NCI-H524 (cell line): ENCODE results near the gene LRRC32.

Experiments
- DNase-seq, 2 experiments: peaks; one replicate each; lab custom pipeline; 2025; lab: John Stamatoyannopoulos, UW

The LRRC32 gene

GRCh38 chr11:76700177-76701100, 29.9 kb upstream of the LRRC32 start:
- peak in 1 of 2 experiments; percentile 67 for DNase-seq

- DNase-seq: peak in 1 of 2 experiments; percentile 19
Measured at GRCh38 chr11:76699451-76700091, 29.0 kb upstream of the LRRC32 start.

GRCh38 chr11:76698321-76699043, 27.9 kb upstream of the LRRC32 start:
- DNase-seq: peak in 1 of 2 experiments; percentile 31

GRCh38 chr11:76696756-76697155, 26.2 kb upstream of the LRRC32 start:
- no peak for DNase-seq

GRCh38 chr11:76695771-76696170, 25.2 kb upstream of the LRRC32 start:
- DNase-seq: no peak

- no peak for DNase-seq
Measured at GRCh38 chr11:76695133-76695532, 24.6 kb upstream of the LRRC32 start.

GRCh38 chr11:76694664-76695063, 24.1 kb upstream of the LRRC32 start:
- no peak for DNase-seq

GRCh38 chr11:76693806-76694205, 23.3 kb upstream of the LRRC32 start:
- no peak for DNase-seq

GRCh38 chr11:76692956-76693355, 22.4 kb upstream of the LRRC32 start:
- DNase-seq: no peak

GRCh38 chr11:76691655-76692054, 21.1 kb upstream of the LRRC32 start:
- DNase-seq: no peak

GRCh38 chr11:76690736-76691135, 20.2 kb upstream of the LRRC32 start:
- DNase-seq: no peak

- DNase-seq: no peak
Measured at GRCh38 chr11:76689313-76690260, 19.0 kb upstream of the LRRC32 start.

GRCh38 chr11:76688146-76688545, 17.6 kb upstream of the LRRC32 start:
- DNase-seq: no peak

- no peak for DNase-seq
Measured at GRCh38 chr11:76686261-76687079, 15.9 kb upstream of the LRRC32 start.

GRCh38 chr11:76685831-76686230, 15.3 kb upstream of the LRRC32 start:
- DNase-seq: no peak

GRCh38 chr11:76685237-76685636, 14.7 kb upstream of the LRRC32 start:
- DNase-seq: no peak

- DNase-seq: no peak
Measured at GRCh38 chr11:76684516-76684915, 14.0 kb upstream of the LRRC32 start.

- no peak for DNase-seq
Measured at GRCh38 chr11:76683161-76684095, 12.9 kb upstream of the LRRC32 start.

GRCh38 chr11:76682684-76683083, 12.1 kb upstream of the LRRC32 start:
- DNase-seq: no peak
